ENCODE results near the gene TANC1.

DNA sequence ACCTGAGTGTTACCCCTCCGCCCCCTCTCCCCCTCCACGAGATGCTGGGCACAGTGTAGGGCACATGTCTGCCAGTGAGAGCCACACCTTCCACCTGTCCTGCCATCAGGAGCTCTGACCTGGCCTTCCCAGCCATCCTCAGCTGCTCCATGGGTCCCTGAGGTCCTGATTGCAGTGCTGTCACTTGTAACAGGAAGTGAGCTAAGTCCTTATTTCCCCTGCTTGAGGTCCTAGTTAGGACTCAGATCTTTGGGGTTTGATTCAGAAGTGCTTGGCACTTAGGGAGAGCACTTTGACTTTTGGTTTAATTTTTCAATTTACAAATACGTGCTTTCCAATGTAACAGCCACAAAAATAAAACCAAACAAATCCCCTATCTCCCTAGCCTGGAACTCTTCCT lies 192.5 kb downstream of the TANC1 start:
- TF ChIP-seq, protein P1, sequence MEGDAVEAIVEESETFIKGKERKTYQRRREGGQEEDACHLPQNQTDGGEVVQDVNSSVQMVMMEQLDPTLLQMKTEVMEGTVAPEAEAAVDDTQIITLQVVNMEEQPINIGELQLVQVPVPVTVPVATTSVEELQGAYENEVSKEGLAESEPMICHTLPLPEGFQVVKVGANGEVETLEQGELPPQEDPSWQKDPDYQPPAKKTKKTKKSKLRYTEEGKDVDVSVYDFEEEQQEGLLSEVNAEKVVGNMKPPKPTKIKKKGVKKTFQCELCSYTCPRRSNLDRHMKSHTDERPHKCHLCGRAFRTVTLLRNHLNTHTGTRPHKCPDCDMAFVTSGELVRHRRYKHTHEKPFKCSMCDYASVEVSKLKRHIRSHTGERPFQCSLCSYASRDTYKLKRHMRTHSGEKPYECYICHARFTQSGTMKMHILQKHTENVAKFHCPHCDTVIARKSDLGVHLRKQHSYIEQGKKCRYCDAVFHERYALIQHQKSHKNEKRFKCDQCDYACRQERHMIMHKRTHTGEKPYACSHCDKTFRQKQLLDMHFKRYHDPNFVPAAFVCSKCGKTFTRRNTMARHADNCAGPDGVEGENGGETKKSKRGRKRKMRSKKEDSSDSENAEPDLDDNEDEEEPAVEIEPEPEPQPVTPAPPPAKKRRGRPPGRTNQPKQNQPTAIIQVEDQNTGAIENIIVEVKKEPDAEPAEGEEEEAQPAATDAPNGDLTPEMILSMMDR (conservative IDR thresholded peaks at IDR 0.05 in 1 of 2, IDR thresholded peaks at IDR 0.05 in 1 of 2; ENCODE audit: extremely low read depth in 1 of 2, insufficient read depth in 1 of 2, low read depth in 1 of 2, low read length in 2 of 2) = no peak
- no peak for TF ChIP-seq EZH2 (IDR thresholded peaks at IDR 0.05; ENCODE audit: borderline replicate concordance, low read length)
